ENCODE results near the gene CROCC2. TPM values are rescaled to one million over a fixed set of nuclear protein-coding genes. Genes with fewer than 3 reads are reported as not detected.

CROCC2 gene
- total RNA-seq, 4 donors from 2014 or later, result 0.27 to 0.83 TPM; not detected in 2

- Histone ChIP-seq H3K9me3 (no peaks in the 10 kb centered on the region), H3K27me3 (no peaks in the 10 kb centered on the region), H3K36me3 (no peaks in the 10 kb centered on the region), H3K27ac (no peak overlapping the region), H3K4me3 (no peak overlapping the region), H3K4me1 (peaks cover 0 to 11% (median 0%) of the 10 kb centered on the region in 4 donors)
- no peak for DNase-seq
- TF ChIP-seq, protein P1, sequence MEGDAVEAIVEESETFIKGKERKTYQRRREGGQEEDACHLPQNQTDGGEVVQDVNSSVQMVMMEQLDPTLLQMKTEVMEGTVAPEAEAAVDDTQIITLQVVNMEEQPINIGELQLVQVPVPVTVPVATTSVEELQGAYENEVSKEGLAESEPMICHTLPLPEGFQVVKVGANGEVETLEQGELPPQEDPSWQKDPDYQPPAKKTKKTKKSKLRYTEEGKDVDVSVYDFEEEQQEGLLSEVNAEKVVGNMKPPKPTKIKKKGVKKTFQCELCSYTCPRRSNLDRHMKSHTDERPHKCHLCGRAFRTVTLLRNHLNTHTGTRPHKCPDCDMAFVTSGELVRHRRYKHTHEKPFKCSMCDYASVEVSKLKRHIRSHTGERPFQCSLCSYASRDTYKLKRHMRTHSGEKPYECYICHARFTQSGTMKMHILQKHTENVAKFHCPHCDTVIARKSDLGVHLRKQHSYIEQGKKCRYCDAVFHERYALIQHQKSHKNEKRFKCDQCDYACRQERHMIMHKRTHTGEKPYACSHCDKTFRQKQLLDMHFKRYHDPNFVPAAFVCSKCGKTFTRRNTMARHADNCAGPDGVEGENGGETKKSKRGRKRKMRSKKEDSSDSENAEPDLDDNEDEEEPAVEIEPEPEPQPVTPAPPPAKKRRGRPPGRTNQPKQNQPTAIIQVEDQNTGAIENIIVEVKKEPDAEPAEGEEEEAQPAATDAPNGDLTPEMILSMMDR (IDR thresholded peaks at IDR 0.05), result no peak
- TF ChIP-seq POLR2A (IDR thresholded peaks at IDR 0.05), result no peak
Observed at GRCh38 chr2:240892925-240893324, 13.2 kb upstream of the CROCC2 start.

DNA sequence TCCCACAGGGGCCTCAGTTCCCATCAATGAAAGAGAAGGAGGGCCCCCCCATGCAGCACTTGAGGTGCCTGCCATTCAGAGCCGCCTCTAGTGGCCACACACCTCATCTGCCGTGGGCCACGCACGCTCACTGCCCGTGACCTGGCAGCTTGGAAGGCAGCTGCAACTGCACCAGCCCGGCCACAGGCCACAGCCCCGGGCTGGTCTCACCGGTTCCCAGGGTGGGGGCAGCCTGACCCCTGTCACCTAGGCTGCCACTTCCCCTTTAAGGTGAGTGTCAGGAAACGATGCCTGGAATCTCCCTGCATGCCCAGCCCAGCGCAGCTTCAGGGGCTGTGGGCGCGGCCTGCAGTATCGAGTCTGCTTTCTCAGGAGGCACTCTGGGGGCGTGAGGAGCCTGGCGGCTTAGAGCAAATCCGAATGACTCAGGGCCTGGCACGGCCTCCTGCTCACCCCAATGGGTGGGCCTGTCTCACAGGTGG, 12.7 kb upstream of the CROCC2 start:
- Histone ChIP-seq H3K9me3 (no peaks in the 10 kb centered on the region), H3K4me3 (no peak overlapping the region), H3K27ac (no peak overlapping the region), H3K27me3 (no peaks in the 10 kb centered on the region), H3K4me1 (peaks cover 0 to 11% (median 0%) of the 10 kb centered on the region in 4 donors), H3K36me3 (no peaks in the 10 kb centered on the region)
- no peak for DNase-seq
- no peak for TF ChIP-seq POLR2A (IDR thresholded peaks at IDR 0.05)
- TF ChIP-seq, protein P1 (IDR thresholded peaks at IDR 0.05), result no peak

GRCh38 chr2:240894006-240894405, 12.1 kb upstream of the CROCC2 start:
- Histone ChIP-seq H3K27ac (no peak overlapping the region), H3K4me1 (peaks cover 0 to 15% (median 0%) of the 10 kb centered on the region in 4 donors), H3K36me3 (no peaks in the 10 kb centered on the region), H3K4me3 (no peak overlapping the region), H3K9me3 (no peaks in the 10 kb centered on the region), H3K27me3 (no peaks in the 10 kb centered on the region)
- no peak for DNase-seq
- no peak for TF ChIP-seq POLR2A (IDR thresholded peaks at IDR 0.05)
- TF ChIP-seq, protein P1 (IDR thresholded peaks at IDR 0.05), result no peak

DNA sequence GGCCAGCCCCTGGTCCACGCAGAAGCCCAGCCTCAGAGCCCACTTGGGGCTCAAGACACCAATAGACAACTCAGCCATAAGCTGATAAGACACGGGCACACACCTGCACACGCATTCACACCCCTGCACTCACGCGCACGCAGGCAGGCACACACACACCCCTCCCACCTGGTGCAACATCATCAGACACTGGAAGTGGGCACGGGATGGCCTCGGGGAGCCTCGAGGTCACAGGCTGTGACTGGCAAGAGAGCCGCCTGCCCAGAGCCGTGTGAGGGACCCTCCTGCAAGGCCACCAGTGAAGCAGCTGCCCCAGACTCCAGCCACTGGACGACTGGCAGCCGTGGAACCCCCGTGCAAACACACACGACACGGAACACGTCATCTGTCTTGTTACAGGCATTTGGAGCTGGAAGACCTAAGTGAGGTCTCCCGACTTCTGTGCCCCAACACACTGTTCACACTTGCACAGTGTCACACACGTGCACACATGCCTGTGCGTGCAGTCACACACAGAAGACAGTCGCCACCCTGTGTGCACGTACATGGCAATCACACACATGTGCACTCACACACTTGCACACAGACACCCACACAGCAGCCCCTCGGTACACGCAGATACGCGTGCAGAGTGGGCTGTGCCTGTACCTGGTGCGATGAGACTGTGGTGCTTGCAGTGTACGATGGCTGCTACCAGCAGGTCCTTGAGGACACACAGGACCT, 11.1 kb upstream of the CROCC2 start:
- H3K4me3 ChIP-seq, result no peak overlapping the region
- no peak for DNase-seq
- H3K27me3 ChIP-seq, result no peaks in the 10 kb centered on the region

DNA sequence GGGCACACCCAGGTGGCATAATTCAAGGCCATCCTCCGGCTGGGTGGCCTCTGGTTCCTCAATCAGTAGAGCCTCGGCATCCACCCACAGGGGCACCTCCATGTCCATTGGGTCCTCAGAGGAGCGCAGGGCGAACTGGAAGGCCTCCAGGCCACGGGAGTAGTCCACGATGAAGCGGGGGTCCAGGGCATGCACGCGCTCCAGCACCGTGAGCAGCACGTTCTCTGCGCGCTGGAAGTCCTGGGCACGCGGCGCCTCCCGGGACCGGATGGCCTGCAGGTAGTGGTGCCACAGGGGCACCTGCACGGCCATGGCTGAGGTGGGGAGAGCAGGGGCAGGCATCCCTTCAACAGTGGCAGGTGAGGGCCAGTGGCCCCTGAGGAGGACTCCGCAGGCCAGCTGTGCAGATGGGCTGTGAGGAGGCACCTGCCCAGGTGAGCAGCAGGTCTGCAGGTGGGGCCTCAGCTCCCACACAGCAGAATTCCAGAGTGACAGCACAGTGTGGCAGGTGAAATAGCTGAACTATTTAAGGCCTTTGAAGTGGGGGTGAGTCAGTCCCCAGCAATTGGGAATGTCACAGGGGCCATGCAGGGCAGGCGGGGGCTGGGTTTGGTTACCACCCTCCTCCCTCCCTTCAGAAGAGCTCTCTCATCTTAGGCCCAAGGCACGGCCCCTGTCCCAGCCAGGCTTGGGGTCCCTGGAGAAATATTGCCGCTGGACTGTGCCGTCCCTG, 10.3 kb upstream of the CROCC2 start, which contains the start of gene MAB21L4:
Gene MAB21L4 (minus strand): TSS at position 501 of the 733 bp plus-strand sequence. CDS start 159 bp downstream, at position 342.
- Histone ChIP-seq H3K4me3 (no peak within 1 kb of the TSS), H3K27me3 (no peaks in the 10 kb centered on the region), H3K36me3 (no peaks in the 10 kb centered on the region), H3K4me1 (peaks cover 0 to 16% (median 0%) of the 10 kb centered on the region in 4 donors), H3K9me3 (no peaks in the 10 kb centered on the region), H3K27ac (no peak within 1 kb of the TSS)
- TF ChIP-seq POLR2A (IDR thresholded peaks at IDR 0.05), result no peak
- TF ChIP-seq, protein P1 (IDR thresholded peaks at IDR 0.05), result no peak
- no peak for DNase-seq

More for the DNA sequence above, 11.1 kb upstream of the CROCC2 start:
- H3K9me3 ChIP-seq, result no peaks in the 10 kb centered on the region
- no peaks in the 10 kb centered on the region for H3K36me3 ChIP-seq
- H3K27ac ChIP-seq, result no peak overlapping the region
- no peak for TF ChIP-seq POLR2A (IDR thresholded peaks at IDR 0.05)
- TF ChIP-seq, protein P1 (IDR thresholded peaks at IDR 0.05), result no peak
- peaks cover 0 to 16% (median 0%) of the 10 kb centered on the region in 4 donors for H3K4me1 ChIP-seq

Data from Peyer's patch (tissue), 4 donors.